NCI-H510A (cell line): ENCODE results near the gene QDPR.
"Not testable (repeated sequence)": the region's sequence is repeated elsewhere in the genome, so short reads cannot be mapped to it uniquely, and the experiment has no call there.

Source experiments
- DNase-seq: peaks from one replicate; lab custom pipeline; 2025; lab: John Stamatoyannopoulos, UW

The QDPR gene

DNA sequence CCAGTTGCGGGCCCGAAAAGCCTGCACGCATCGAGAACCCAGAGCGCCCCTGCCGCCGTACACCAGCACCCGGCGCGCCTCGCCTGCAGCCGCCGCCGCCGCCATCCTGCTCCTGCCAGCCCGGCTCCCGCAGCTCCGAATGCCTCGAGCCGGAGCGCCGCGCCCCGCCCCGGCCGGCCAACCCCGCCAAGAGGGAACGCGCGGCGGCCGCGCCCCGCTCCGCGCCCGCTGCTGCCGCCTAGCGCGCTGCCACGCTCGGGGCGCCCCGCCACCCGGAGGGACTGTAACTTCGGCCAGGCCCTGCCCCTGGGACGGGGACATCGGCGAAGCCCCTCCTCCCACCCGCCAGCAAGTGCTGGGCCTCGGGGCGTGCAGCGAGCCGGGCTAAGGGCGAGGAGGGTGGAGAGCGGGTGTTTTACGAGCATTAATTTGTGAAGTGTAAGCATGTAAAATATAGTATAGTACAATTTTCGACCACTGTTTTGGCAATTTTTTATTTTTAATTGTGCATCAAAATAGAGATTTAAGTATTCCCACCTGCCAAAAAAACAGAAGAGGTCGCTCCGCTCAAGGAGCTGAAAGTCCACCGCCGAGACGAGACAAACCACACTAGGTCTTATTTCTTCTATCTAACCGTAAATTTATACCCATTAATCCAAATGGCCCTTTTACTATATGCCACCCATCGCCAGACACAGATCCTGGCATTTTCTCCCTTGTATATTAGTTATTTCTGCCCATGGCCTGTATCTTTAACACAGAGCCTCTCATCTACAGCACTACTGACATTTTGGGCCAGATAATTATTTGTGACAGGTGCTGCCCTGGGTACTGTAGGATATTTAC lies at the start of gene QDPR:
Gene QDPR, minus strand, starts transcription at position 141 of the 846 bp plus-strand sequence. Its CDS starts 36 bp downstream, at position 105.
- DNase-seq: peak; percentile 67

DNA sequence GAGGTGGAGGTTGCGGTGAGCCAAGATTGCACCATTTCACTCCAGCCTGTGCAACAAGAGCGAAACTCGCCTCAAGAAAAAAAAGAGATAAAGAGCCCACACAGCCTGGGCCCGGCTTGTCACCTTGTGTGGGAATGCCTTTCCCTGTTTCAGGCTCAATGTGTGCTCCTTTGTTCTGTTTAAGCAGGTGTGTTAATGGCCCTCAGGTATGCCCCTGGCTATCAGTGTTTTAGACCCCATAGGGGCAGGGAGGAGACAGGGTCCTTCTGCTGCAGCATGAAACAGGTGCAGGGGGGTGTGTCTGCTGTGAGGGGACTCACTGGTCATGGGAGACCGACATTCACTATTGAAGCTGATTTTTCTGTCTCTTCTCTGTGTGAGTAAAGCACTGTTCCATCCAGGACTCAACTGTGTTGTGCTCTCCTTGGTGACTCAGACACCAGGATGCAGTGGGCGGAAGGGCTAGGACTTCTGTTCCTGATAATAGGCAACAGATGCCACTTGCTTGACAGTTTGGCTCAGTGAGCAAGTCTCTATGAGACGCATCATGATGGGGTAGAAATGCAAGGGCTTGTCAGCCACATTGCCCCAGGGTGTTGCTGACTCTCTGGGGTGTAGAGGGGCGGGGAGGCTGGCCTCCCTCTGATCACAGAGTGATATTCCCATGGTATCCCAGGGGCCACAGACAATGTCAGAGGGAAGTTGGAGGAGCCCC lies 49.5 kb upstream of the QDPR start:
- no peak for DNase-seq

DNA sequence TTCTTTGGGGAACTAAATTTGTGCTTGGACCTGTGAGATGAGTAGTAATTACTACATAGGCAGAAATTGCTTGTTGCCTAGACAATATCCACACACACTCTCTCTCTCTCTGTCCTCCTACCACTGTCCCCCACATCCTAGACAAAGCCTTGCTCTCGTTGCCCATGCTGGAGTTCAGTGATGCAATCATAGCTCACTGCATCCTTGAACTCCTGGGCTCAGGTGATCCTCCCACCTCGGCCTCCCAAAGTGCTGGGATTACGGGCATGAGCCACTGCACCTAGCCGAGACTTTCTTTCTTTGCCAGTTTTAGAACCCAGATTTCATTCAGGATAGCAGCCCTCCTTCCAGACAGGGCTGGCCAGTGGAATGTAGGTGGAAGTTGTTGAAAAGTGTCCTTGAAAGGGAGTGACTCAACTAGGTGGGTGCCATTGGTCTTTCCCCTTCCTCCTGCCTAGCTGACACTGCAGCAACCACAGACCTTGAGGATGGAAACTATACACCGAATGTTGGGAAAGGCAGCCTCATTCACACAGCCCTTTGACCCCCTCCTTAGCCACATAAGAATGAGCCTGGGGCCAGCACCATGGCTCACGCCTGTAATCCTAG lies 48.3 kb upstream of the QDPR start:
- no peak for DNase-seq

DNA sequence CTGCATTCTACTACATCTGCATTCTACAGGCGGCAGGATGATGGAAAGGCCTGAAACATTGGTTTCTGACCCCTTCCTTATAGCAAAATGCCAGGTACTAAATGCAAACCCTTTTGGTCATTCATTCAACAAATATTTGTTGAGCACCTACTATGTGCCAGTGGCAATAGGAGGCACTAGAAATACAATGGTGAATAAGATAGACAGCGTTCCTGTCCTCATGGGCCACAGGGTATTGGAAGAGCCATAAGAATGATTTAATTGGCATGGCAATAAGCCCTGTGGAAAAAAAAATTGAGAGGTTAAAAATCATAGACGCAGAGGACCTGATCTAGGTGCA lies 47.8 kb upstream of the QDPR start:
- DNase-seq: no peak

DNA sequence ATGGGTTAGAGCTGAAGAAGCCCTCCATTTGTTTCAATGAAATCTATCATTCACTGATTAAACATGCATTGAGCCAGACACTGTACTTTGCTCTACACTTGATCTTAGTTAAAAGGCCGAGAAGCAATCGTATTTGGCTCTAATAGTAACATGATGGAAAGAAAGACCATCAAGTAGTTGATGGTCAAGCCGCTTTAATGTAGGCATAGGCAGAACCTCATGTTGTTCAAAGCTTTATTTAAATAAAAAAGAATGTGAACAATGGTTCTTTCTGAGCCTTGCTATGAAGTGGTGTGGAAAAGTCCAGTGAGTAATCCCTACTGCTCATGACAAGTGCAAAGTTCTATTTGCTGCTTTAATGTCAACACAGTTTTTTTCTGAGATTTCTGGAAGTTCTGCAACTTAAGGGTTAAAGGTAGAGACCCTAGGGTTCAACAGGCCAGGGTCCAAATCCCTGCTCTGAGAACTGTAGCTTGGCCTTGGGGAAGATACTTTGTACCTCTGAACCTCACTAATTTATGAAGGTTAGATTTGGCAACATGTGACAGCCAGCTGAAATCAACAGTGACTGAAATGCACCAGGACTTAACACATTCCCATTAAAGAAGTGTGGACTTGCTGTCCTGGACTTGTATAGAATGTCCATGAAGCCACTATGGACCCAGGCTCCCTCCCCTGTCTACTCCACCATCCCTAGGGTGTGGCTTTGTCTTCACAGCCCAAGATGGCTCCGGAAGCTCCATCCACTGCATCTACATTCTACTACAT lies 47.2 kb upstream of the QDPR start:
- DNase-seq: no peak

DNA sequence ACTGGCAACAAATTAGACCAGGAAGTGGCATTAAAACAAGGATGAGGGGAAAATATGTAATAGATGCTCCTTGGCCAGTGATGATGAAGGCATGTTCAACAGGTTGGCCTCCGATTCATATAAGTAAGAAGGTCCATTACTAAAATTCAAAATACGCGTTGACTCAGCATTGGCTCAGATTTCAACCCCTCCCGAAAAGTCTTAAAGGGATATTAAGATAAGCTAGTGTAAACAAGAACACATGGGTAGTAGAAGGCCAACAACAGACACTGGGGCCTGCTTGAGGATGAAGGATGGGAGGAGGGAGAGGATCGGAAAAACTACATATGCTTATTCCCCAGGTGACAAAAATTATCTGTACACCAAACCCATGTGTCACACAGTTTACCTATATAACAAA lies 46.0 kb upstream of the QDPR start:
- DNase-seq: no peak

DNA sequence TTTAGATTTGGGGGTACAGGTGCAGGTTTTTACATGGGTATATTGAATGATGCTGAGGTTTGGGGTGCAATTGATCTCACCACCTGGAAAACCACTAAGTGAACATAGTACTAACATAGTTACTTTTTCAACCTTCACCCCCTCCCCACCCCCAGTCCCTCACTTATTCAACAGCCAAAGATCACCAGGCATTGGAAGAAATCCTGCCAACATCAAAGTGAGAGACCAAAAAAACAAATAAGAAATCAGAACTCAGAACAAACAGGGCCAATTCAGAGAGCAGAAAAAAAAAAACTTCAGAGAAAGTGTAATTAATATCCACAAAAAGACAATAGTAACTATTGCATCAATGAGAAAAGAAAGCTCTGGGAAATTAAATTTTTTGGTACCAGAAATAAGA lies 44.6 kb upstream of the QDPR start:
- no peak for DNase-seq

DNA sequence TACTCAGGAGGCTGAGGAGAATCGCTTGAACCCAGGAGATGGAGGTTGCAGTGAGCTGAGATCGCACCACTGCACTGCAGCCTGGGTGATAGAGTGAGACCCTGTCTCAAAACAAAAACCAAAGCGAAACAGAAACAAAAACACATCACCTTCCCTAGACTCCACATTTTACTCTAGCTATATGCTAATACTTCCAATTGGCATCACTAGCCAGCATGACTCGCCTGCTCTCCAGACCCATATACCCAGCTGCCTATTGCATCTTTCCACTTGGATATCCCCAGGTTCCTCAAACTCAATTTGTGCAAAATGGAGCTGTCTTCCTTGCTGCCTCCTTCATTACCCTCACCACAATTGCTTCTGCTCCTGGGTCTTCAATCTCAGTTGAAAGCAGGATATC lies 42.7 kb upstream of the QDPR start:
- DNase-seq: no peak

DNA sequence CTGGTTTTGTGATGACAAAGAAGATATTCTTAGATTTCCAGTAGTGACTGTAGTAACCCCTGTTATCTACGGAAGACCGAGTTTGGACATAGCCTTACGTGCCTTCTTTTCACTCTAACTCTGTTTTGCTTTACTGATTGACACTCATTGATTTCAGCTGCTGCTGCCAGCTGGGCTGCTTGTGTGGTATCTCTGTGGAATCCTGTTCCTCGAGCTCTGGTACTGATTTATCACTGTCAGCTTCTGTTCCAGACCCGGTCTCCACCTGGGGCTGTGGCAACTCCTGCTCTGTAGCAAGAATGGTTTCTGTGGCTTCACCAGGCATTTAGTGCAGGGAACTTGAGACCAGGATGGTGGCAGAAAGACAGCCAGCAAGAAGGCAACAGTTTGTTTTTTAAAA lies 40.5 kb upstream of the QDPR start:
- DNase-seq: no peak

DNA sequence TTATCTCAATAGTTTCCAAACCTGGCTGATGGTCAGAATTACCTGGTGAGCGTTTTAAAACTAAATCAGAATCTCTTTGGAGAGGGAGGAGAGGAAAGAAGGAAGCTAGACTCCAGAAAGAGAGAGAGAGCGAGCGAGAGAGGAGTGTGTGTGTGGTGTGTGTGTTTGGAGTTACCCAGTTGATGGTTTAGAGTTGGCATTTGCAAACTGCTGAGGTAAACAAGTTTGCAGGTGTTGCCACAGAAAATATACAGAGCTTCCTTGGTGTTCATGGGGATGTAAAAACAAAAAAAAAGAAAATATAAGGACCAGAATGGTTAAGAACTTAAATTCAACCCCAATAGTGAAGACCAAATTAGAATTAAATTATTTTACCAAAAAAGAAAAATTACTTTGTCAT lies 38.7 kb upstream of the QDPR start:
- DNase-seq: no peak

DNA sequence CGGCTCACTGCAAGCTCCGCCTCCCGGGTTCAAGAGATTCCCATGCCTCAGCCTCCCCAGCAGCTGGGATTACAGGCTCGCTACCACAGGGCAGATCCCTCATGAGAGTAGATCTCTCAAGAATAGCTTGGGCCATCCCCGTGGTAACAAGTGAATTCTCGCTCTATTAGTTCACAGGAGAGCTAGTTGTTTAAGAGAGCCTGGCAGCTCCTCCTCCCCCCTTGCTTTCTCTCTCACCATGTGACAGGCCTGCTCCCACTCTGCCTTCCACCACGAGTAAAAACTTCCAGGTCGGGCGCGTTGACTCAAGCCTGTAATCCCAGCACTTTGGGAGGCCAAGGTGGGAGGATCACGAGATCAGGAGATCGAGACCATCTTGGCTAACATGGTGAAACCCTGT lies 34.8 kb upstream of the QDPR start:
- no peak for DNase-seq

DNA sequence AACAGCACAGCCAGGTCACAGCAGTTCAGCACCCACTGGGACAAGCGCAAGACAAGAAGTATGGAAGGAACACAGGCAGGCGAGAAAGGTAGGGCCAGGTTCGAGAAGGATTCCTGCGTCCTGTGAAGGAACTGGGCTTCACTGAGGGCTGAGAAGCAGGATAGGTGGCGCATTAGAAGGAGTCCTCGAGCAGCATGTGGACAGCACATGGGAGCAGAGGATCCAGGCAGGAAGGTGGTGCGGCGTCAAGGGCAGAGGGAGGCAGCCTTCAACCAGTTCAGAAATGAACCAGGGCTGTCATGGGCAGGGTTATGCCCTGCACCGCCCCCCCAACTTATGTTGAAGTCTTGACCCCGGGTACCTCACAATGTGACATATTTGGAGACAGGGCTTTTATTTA lies 34.3 kb upstream of the QDPR start:
- no peak for DNase-seq

DNA sequence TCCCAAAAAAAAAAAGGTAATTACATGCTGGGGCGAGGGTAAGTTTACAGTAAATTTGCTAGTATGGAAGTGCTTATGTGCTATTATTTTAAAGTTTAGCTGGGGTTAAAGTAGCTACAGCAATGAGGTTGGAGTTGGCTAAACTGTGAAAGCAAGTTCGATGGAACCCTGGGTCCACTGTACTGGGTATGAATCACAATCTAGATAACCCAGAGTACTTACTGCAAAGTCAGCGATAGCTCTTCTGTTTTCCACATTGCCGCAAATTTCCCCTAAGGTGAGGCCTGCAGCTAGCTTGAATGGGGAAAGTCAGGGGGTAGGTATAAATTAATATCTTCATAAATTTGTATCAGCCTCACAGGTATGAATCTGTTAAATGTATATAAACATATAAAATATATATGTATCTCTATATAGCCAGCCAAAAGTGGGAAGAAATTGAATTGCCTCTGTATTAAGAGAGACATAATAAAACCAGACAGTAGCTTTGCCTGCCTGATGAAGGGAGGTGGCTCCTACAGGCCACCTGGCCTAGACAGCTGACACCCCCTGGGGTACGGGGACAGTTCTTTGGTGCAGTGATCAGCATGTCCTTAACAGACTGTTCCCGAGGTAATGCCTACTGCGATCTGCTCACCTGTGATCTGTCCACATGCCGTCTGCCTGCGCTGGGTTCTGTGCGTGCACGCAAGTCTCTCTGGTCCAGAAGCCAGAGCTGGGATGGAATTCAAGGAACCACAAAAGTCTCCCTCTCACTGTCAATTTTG lies 33.7 kb upstream of the QDPR start:
- no peak for DNase-seq

DNA sequence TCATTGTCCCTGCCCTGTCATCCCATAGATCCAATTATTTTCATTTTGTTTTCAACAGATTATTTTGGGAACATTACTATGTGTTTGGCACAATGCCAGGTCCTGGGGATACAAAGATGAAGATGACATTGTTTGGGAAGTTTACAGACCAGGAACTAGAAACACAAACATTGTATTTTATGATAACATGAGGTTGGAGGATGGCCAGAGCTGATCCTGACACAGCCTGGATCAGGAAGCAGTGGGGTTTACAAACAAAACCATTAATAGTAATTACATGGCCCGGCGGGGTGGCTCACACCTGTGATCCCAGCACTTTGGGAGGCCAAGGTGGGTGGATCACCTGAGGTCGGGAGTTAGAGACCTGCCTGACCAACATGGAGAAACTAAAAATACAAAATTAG lies 32.9 kb upstream of the QDPR start:
- DNase-seq: peak; percentile 3

DNA sequence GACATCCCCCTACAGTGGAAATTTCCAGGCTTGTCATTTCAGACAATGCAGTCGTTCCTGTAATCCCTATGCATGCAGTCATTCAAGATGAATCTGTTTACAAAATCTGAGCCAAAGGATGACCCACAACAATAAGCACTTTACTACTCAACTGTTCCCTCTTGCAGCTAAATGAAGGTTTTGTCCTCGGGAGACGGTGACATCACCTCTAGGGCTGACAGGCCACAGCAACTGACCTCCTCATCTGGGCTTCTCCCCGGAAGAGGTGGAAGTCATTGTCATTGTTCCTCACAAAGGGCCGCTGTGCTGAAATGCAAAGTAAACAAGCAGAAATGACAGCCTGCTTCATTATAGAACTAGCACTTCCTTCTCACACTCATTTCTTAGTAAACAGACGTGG lies 32.3 kb upstream of the QDPR start:
- peak; percentile 16 for DNase-seq

DNA sequence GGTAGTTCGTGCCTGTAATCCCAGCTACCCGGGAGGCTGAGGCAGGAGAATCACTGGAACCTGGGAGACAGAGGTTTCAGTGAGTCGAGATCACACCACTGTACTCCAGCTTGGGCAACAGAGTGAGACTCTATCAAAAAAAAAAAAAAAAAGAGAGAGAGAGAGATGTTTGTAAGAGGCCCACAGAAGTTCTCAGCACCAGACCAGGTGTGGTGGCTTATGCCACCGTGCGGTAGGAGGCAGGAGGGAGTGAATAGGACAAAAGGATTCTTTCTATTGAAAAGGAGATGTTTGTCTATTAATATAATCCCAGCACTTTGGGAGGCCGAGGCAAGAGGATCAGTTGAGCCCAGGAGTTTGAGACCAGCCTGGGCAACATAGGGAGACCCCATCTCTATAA lies 25.2 kb upstream of the QDPR start:
- DNase-seq: not testable (repeated sequence)

DNA sequence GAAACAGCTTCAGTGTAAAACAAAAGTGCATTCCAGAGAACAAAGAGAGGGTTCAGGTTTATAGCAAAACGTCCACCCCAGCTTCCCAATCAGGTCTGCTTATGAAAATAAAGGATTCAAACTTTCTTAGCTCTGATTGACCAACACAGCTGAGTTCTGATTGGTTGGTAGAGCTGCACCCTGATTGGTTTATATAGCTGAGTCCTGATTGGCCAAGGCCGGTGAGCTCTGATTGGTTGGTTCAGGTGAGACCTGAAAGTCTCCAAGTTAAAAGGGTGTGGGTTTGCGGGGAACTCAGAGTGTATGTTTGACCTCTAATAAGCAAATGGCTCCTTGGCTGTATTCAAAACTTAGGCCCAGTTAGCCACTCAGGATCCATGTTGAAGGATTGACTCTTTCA lies 24.0 kb upstream of the QDPR start:
- DNase-seq: no peak

DNA sequence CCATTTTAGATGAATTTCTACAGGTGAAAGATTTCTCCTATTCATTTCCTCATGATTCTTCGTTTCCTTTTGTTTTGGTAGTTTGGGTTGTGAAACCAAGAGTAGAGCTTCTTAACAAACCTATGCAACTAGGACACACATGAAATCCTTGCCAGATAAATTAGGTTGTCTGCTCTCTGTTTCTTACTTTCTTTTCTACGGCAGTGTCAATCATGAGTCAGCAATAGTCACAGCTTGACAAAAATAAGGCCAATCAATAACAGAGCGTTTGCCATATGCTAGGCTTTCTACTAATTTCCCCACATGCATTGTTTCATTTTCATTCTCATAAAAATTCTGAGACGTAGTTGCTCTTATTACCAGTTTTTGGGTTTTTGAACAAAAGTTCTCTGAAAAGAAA lies 23.4 kb upstream of the QDPR start:
- DNase-seq: no peak

DNA sequence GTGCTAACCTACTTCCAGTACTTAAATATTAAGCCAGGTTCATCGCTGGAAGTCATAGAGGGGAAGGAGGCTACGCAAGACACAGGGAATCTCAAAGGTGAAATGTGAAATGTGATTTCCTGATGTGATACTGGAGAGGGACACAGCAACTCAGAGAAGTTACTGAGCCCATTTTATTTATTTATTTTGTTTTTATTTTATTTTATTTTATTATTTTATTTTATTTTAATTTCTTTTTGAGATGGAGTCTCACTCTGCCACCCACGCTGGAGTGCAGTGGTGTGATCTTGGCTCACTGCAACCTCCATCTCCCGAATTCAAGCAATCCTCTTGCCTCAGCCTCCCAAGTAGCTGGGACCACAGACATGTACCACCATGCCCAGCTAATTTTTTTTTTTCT lies 22.8 kb upstream of the QDPR start:
- no peak for DNase-seq

DNA sequence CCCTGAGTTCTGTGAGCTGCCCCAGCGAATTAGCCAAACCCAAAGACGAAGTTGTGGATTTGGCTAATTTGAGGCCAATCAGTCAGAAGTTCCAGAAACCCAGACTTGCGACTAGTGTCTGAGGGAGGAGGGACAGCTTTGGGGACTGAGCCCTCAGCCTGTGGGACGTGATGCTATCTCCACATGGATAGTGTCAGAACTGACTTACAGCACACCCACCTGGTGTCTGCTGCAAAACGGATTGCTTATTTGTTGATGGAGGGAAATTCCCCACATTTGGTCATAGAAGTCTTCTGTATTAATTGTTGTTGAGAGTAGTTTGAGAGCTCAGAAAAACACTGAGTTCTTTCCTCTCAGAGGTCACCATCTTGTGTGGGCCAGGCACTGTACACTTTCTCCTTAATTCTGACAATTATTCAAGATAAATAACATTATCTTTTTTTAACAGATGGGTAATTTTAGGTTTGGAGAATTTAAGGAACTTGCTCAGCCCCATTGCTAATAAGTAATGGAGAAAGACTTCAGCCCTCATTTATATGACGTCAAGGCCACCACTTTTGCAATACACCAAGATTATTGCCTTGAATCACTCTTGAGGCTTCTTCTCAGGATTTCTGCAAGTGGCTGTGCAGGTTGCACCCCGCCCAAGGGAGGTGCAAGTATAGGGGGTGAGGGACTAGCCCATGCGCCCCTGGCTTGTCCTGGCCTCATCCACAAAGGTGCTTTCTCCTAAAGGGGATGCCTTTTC lies 19.8 kb upstream of the QDPR start:
- no peak for DNase-seq

DNA sequence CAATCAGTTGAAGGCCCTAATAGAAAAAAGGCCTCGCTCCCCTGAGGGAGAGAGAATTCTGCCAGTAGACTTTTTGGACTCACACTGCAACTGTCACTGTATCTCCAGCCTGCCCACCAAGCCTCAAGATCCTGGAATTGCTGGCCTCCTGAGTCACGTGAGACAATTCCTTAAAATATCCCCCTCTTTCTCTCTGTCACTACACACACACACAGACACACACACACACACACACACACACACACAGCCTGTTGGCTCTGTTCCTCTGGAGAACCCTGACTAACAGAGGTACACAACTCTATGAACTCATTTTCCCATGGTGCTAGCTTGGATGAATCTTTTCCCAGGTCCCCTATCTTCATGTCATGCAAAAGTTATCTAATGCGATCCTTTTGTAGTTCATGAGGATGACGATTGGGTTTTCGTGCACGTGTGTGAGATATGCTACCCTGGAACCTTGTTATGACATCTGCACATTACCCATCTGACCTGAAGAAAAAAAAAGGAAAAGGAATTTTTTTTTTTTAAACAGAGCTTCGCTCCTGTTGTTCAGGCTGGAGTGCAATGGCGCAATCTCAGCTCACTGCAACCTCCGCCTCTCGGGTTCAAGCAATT lies 16.8 kb upstream of the QDPR start:
- DNase-seq: no peak
